Stimulated activated CD4-positive, alpha-beta T cell treated with anti-CD3 and anti-CD28 coated beads, Interleukin-4, amount 100 ng/mL, for 4 hours (primary cell): ENCODE measurements around the gene FBXO47.

ENCODE experiments used
- DNase-seq, 2 experiments: peaks; one replicate each; pipeline ENCODE4 v3.0.0-alpha.2; 2020

The FBXO47 gene

DNA sequence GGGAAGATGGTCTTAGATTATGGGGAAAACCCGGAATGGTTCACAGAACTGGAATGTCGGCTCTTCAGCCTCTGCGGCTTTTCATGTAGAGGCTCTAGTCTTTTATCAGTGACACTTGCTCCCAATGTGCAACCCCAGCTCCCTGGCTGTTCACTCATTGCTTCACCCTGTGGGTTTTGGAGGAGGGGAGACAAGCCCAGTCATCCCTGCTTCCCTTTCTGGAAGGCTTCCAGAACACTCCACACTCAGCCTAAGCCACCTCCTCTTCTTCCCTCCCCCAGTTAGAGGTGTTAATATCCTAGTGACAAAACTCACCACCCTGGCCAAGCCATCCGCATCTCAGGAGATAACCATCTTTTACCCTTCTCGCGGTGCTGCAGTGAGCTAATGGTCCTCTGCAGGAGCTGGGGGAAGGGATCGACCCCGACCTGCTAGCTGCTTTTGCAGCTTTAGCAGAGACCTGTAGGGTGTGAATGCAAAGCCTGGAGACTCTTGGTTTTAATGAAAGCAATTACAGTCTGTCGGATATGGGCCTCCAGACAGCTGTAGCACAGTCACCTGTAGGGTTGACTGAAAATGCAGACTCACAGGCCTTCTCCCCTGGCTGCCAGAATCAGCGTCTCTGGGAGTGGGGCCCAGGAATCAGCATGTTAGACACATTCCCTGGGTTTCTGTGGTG lies 66.1 kb downstream of the FBXO47 start:
- DNase-seq = no peak

DNA sequence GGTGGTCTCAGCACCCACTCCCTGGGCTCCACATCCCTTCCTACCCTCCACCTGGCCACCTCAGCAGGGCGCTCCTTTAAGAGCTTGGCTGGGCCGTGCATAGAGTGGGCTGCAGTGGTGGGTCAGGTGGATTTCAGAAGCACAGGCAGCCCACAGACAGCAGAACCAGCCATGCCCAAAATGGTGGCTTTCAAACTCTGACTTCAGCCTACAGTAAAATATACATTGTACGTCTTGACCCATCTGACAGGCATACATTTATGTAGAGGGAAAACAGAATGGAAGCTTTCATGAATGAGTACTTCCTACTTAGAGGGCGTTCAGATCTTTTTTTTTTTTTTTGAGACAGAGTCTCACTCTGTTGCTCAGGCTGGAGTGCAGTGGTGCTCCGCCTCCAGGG lies 67.8 kb downstream of the FBXO47 start:
- no peak for DNase-seq

DNA sequence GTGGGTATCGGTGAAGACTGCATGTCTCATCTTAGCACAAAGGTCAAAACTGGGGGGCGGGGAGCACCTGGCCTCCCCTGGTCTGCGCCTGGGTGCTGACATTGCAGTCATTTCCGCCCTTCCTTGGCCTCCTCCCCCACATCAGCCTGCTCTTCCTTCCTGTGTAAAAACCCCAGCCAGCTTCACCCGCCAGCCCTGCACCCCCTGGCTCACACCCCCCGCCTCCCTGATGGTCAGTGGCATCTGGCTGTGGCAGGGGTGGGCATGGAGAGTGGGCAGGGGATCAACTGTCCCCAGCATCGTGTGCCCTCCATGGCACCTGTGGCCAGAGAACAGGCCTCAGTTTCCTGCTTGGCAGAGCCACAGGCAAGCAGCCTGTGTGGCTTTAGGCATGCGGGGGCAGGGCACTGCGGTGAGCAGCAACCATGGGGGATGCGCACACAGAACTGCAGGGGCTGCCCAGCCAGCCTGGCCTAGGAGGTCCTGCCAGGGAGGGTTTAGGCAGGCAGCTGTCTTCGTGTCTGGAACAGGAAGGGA lies 68.3 kb downstream of the FBXO47 start:
- peak; percentile 78 to 88 for DNase-seq

DNA sequence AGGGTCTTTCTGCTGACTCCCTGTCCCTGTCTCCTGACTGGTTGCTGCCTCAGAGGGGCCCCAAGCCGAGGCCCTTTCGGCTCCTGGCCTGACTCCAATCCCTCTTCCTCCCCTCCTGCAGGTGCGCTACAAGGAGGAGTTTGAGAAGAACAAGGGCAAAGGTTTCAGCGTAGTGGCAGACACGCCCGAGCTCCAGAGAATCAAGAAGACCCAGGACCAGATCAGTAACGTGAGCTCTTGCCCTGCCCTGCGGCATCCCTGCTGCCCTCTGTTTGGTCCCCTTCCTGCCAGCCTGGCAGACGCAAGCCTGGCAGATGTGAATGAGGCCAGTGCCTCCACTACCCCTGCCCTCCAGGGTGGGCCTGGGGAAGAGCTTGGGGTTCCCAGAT lies 68.9 kb downstream of the FBXO47 start:
- peak in 1 of 2 experiments; percentile 30 for DNase-seq

DNA sequence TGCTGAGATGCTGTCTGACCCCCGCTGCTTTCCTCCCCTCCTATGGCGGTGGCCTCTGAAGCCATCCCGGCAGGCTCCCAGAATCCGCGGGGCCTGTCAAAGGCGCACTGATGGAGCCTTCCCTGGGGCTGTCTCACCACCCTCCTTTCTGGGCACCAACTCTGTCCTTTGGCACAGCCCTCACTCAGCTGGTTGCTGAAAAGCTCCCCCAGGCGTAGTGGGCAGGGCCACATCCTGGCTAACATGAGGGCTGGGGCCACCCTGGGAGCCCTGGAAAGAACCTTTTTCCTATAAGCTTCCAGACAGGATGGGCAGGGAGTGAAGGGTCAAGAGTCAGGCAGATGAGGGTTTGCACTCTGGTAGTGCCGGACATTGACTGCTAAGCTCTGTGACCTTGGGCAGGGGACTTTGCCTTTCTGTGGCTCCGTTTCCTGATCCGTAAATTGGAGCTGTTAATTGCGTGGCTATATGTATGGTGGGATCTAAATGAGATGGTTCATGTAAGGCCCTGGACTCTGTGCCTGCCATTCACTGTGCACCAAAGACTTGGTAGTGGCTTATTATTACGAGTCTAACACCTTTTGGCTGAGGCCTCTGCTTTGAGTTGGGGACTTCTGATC lies 69.4 kb downstream of the FBXO47 start:
- no peak for DNase-seq

DNA sequence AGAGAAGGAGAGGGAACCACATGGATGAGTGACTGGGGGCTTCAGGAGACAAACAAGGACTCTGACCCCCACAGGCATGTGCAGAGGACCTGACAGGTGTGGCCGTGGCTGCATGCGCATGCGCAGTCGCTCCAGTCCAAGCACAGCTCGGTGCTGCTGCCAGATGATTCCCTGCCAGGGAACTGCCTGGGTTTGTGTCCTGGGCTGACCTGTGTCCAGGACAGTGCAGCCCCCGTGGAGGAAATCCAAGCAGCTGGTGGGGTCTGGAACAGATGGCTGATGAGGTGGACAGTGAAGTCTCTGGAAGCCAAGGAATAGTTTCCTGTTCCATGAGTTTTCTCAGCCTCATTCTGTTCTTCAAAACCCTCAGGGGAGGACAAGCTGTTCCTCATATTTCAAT lies 70.0 kb downstream of the FBXO47 start:
- DNase-seq = no peak

DNA sequence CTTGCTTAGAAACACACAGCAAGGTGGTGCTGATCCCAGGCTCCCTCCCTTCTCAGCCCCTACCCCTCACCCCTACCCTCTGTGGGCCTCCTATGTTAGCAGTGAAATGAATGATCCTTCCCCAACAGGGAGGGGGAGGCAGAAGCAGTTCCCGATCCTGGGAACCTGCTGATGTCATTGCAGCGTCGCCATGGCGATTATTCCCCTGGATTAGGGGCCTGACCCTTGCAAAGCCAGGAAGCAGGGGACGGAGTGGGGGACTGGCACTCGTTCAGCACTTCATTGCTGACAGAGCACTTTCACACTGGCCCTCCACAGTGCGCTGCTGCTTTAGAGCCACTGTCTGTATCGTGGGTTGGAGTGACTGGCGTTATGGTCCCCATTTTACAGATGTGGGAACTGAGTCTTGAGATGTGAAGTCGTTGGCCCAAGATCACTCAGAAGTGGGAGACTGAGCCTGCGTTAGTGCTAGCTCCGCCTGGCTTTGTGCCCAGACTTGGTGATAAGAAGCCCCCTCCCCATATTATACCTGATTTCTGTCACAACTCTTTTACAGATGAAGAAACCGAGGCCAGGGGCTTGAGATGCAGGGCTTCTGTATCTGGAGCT lies 70.8 kb downstream of the FBXO47 start:
- DNase-seq = no peak

DNA sequence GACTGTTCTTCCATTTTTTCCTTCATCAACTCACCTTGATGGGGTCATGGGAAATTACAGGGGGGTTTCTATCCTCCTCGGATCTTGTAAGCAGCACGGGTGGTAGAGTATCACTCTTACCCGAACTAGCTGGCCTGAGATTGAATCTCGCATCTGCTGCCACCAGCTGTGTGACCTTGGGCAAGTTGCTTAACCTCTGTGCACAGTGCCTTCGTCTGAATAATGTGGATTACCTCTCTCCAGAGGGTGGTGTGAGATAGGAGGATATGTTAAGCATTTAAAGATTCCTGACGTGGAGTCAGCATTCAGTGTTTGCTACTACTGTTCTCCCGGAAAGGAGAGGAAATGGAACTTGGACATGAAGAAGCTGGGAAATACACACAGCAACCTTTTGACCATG lies 72.9 kb downstream of the FBXO47 start:
- DNase-seq = no peak

DNA sequence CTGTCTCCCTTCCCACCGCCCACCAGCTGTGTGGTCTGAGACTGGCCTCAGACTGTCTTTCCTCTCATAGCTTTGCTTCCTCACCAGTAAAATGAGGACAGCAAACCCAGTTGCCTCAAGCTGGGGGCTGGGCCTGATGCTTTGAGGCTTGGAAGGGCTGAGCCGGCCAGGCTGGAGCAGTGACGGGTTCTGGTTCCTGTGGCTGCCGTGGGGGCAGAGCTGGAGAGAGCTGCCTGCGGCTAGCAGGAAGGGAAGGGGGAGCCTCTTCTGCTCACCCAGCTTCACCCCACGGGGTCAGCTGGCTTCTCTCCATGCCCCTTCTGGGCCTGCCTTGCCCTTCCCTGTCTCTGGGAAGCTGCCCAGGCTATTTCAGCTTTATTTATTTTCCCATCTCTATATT lies 73.6 kb downstream of the FBXO47 start:
- DNase-seq = no peak

DNA sequence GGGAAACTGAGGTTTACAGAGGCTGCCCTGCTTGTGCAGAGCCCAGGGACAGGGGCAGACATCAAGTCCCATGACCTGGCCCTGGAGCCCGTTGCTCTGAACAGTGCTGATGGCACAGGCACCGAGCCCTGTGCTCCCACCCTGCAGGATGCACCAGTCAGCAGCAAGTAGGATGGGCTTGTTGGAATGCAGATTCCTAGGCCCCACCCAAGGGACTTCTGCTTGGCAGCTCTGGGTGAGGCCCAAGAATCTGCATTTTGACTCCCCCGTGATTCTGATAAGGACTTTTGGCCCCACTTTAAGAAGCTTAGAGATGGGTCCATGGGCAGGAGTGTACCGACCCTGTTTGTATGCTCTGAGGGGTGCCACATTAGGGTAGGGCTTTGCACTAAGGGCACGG lies 74.1 kb downstream of the FBXO47 start:
- no peak for DNase-seq

DNA sequence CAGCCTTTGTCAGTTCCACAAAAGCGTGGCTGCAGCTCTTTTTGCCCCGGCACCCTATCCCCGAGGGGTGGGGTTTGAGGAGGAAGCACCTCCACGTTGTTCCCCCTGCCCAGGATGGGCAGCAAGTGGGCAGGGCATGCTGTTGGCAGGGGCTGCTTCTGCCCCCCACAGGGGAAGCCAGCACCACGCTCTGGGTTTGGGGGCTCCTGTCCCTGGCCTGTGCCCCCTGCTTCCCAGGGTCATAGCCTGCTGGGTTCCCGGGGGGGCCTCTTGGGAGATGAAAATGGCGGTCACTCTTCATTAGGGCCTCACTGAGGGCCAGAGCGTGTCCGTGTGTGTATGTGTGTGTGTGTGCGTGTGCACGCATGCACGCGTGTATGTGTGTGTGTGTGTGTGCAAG lies 74.6 kb downstream of the FBXO47 start:
- no peak for DNase-seq

DNA sequence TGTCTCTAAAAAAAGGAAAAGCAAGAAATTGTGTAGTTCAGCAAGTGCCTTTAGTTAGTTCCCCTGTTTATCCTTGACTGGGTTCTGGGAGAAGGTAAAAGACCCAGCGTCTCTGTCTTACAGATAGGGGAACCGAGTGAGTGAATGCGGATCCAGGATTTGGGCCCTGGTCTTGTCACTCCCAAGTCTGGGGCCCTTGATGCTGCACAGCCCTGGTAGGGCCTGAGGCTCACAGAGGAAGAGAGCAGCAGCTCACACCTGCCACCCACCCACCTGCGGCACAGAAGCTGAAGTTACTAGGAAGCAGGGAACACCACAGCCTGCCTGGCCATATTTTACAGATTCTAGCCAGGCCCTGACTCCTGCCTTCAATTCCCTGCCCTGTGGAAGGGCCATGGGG lies 75.1 kb downstream of the FBXO47 start:
- DNase-seq = no peak

DNA sequence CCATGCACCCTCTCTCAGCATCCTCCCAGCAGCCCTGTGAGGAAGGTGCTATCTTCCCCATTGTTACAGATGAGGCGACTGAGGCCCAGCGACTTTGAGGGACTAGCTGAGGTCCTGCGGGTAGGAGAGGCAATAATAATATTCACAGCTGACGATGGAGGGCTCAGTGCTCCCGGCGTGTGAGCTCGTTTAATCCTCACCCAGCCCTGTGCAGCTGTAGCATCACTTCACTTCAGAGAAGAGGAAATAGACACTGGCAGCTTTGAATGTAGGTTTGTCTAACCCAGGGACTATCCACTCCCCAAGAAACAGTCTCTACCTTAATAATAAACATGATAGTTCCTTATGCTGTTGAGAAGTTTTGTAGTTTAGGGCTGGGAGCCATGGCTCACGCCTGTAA lies 75.8 kb downstream of the FBXO47 start:
- no peak for DNase-seq

DNA sequence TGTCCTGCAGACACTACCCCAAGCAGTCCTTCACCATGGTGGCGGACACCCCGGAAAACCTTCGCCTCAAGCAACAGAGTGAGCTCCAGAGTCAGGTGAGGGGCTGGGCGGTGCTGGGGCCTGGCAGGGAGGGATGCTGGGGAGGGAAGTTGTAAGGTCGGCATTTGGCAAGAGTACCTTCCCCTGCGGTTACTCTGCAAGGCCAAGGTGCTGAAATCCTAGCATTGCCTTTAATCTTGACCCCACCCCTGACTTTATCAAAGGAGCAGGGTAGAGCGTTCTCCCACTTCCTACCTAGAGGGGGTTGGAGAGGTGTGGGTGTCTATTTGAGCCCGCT lies 76.8 kb downstream of the FBXO47 start:
- no peak for DNase-seq

DNA sequence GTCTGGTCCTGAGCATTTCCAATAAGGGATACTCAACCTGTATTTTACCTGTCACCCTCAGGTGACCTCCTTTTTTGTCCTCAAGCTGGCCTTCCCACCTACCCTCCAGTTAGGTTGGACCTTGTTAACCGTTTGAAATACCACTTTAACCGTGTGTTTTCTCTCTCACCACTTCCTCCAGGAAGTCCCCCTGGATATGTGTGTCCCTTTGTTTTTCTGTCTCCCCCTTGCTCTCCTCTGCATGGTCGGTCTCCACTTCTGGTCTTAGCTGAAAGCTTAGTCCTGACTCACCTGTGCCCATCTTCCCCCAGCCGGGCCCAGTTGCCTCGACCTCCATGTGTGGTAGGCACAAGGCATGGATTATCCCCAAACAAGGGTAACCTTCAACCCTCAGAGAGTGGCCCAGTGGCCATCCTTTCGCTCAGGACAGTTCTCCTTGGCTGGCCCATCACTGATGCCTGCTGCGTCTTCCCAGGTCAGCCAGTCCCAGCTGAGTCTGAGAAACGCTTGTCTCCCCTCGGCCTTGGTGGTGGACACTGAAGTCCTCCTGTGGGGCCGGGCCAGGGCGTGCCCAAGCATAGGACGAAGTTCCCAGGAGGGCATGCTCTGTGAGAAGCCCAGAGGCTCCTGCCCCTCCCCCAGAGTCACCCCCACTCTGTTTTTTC lies 77.3 kb downstream of the FBXO47 start:
- DNase-seq = no peak

DNA sequence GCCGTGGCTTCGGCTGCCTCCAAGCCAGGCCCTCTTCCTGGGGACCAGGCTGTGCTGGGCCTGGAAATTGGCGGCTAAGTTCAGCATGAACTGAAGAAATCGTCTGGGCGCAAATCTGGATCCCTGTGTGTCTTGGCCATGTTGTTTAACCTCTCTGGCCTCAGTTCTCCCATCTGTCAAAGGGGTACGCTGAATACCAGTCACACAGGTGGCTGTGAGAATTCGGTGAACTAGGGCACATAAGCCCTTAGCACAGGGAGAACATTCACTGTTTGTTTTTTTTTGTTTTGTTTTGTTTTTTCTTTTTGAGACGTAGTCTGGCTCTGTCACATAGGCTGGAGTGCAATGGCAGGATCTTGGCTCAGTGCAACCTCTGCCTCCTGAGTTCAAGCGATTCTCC lies 78.4 kb downstream of the FBXO47 start:
- no peak for DNase-seq

DNA sequence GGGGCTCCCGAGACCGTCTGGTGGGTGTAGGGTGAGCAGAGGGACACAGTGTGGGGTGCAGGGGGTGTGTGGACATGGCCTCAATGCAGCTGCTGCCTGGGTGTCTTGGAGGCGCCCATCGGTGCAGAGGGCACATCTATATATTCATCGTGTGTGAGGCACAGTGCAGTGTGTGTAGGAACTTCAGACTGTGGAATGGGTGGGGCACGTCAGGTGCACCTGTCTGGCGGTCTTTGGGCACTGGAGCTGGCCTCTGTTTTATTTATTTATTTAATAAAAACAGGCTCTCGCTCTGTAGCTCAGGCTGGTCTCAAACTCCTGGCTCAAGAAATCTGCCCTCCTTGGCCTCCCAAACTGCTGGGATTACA lies 80.6 kb downstream of the FBXO47 start:
- DNase-seq = no peak
